ENCODE data around the gene CHD2.

DNA sequence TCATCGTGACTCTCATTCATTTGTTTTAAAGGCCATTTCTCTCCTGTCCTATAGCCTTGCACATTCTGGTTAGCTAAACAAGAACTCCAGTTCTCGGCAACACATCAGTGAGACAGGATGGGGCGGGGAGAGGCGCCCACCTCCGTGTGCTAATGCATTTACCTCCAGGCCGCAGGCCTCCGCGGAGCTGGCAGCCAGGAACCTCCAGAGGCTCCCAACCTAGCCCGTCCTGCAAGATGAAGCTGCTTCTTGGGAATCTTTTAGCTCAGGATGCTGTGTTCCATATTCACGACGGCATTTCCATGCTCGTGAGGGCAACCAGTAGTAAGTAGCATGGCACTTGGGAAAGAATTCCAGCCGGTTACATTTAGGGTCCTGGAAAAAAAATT lies 141.0 kb downstream of the CHD2 start:
- TF ChIP-seq POLR2A (IDR thresholded peaks at IDR 0.05), result no peak
- TF ChIP-seq, protein P1, sequence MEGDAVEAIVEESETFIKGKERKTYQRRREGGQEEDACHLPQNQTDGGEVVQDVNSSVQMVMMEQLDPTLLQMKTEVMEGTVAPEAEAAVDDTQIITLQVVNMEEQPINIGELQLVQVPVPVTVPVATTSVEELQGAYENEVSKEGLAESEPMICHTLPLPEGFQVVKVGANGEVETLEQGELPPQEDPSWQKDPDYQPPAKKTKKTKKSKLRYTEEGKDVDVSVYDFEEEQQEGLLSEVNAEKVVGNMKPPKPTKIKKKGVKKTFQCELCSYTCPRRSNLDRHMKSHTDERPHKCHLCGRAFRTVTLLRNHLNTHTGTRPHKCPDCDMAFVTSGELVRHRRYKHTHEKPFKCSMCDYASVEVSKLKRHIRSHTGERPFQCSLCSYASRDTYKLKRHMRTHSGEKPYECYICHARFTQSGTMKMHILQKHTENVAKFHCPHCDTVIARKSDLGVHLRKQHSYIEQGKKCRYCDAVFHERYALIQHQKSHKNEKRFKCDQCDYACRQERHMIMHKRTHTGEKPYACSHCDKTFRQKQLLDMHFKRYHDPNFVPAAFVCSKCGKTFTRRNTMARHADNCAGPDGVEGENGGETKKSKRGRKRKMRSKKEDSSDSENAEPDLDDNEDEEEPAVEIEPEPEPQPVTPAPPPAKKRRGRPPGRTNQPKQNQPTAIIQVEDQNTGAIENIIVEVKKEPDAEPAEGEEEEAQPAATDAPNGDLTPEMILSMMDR (IDR thresholded peaks at IDR 0.05), result no peak
